GM12878 (cell line): ENCODE measurements around the gene ARHGAP27. TPM values are rescaled to one million over a fixed set of nuclear protein-coding genes. Genes with fewer than 3 reads are reported as not detected.

Source experiments
- ATAC-seq: fragments of 200-7000 bp; cut with Tn5 transposase; 3 replicates; pipeline ENCODE4 v1.9.1; 2020; ENCODE audit warnings: mild to moderate bottlenecking, moderate library complexity
- BruUV-seq: library from RNA; stranded (reverse); fragments of 400-500 nt; replicated peaks from 2 replicates; lab custom pipeline; 2021; lab: Mats Ljungman, UMichigan
- CTCF ChIA-PET: fragments of 300-600 bp; sonication (Branson Sonifier 250); formaldehyde crosslinking; extraction: SDS; loops from one replicate; lab custom pipeline; 2021; ENCODE audit warnings: inconsistent platforms; lab: Yijun Ruan, JAX
- POLR2A ChIA-PET: fragments of 350-600 bp; formaldehyde crosslinking; extraction: SDS; loops from one replicate; lab custom pipeline; 2021; ENCODE audit warnings: inconsistent platforms; lab: Charles Lee
- RAD21 ChIA-PET: fragments of 300-600 bp; sonication (Branson Sonifier 250); formaldehyde crosslinking; loops from one replicate; lab custom pipeline; 2023; ENCODE audit warnings: antibody characterized with exemption; ENCODE audit not compliant: unreplicated experiment; lab: Charles Lee
- SMC1A ChIA-PET: fragments of 300-600 bp; sonication (Branson Sonifier 250); formaldehyde crosslinking; loops from one replicate; lab custom pipeline; 2023; ENCODE audit not compliant: unreplicated experiment, uncharacterized antibody; lab: Charles Lee
- DNase-seq: peaks from one replicate; pipeline ENCODE4 v3.0.0-alpha.2; 2011; ENCODE audit warnings: low read depth, low spot score
- FAIRE-seq: peaks from 3 replicates; lab custom pipeline; 2011; peaks lifted over from hg19 to GRCh38; lab: Jason Lieb, UNC
- H2AFZ ChIP-seq: 2 replicates; pipeline ENCODE4 v1.6.0; 2011; ENCODE audit warnings: low read depth, low read length, control low read depth; ENCODE audit not compliant: control insufficient read depth
- H3K27ac ChIP-seq: 2 replicates; pipeline ENCODE4 v1.5.1; 2011; ENCODE audit warnings: control low read depth; ENCODE audit not compliant: control insufficient read depth, insufficient read depth
- H3K27me3 ChIP-seq, 2 experiments: replicated peaks in 1 of 2; 2 replicates each; pipeline versions ENCODE4 v1.6.0 to v1.6.1; 2011; ENCODE audit warnings: low read length in 1 of 2; ENCODE audit not compliant: control insufficient read depth in 2 of 2, insufficient read depth in 2 of 2
- H3K36me3 ChIP-seq, 2 experiments: 2 replicates each; pipeline ENCODE4 v1.5.1; 2011; ENCODE audit warnings: low read length in 1 of 2; ENCODE audit not compliant: control insufficient read depth in 2 of 2, insufficient read depth in 2 of 2
- H3K4me1 ChIP-seq: 2 replicates; pipeline ENCODE4 v1.6.1; 2011; ENCODE audit warnings: mild to moderate bottlenecking, low read length, moderate library complexity, mixed read lengths; ENCODE audit not compliant: control insufficient read depth, insufficient read depth
- H3K4me2 ChIP-seq: 2 replicates; pipeline ENCODE4 v1.6.0; 2011; ENCODE audit warnings: control low read depth; ENCODE audit not compliant: control insufficient read depth, insufficient read depth
- H3K4me3 ChIP-seq: fragments of 200-600 bp; sonication (generic); 2 replicates; pipeline ENCODE4 v1.5.1; 2016
- H3K79me2 ChIP-seq: 2 replicates; pipeline ENCODE4 v1.6.0; 2011; ENCODE audit warnings: low read length; ENCODE audit not compliant: control insufficient read depth, insufficient read depth
- H3K9ac ChIP-seq: 2 replicates; pipeline ENCODE4 v1.8.0; 2011; ENCODE audit warnings: low read length, control low read depth, mixed read lengths; ENCODE audit not compliant: control insufficient read depth, insufficient read depth
- H3K9me3 ChIP-seq: replicated peaks from 3 replicates; pipeline ENCODE4 v1.5.1; 2011; ENCODE audit warnings: mild to moderate bottlenecking, low read length; ENCODE audit not compliant: control insufficient read depth, insufficient read depth
- H4K20me1 ChIP-seq: 2 replicates; pipeline ENCODE4 v1.6.0; 2011; ENCODE audit not compliant: control insufficient read depth, insufficient read depth
- BCL11A ChIP-seq: IDR thresholded peaks from 2 replicates; pipeline ENCODE4 v1.6.1; 2011; ENCODE audit warnings: low read depth, low read length
- CBX5 ChIP-seq: sonication (generic); IDR thresholded peaks from 2 replicates; pipeline ENCODE4 v1.6.1; 2016; ENCODE audit warnings: low read depth, moderate library complexity, mild to moderate bottlenecking, inconsistent platforms
- CHD1 ChIP-seq: IDR thresholded peaks from 2 replicates; pipeline ENCODE4 v1.6.1; 2012; ENCODE audit warnings: low read depth, low read length, improper control_type of control experiment
- EP300 ChIP-seq, 2 experiments: fragments of 150-350 bp in 1 of 2; IDR thresholded peaks; 2 replicates each; pipeline ENCODE4 v1.6.1; 2011 to 2012; ENCODE audit warnings: low read depth in 2 of 2, low read length in 2 of 2, borderline replicate concordance in 1 of 2, improper control_type of control experiment in 1 of 2, inconsistent platforms in 1 of 2; ENCODE audit not compliant: control insufficient read depth in 1 of 2
- KAT2A ChIP-seq: conservative IDR thresholded peaks from 2 replicates; pipeline ENCODE4 v1.6.1; 2011; ENCODE audit warnings: low read depth, low read length; ENCODE audit not compliant: control insufficient read depth
- PML ChIP-seq: IDR thresholded peaks from 2 replicates; pipeline ENCODE4 v1.6.1; 2012; ENCODE audit warnings: low read length, inconsistent platforms
- SREBF1 ChIP-seq: IDR thresholded peaks from 2 replicates; pipeline ENCODE4 v1.6.1; 2012; ENCODE audit warnings: mild to moderate bottlenecking, low read length
- WGBS: methylation state at CpG from one replicate; pipeline ENCODE4 v1.1.6; 2016; ENCODE audit warnings: low lambda C conversion rate; ENCODE audit not compliant: insufficient replicate concordance, insufficient coverage; ENCODE audit errors: missing lambda C conversion rate; 5-methylcytosine and 5-hydroxymethylcytosine counted together
- in situ Hi-C: fragments of 300-500 bp; cut with MboI; formaldehyde crosslinking; loops from 9 replicates; pipeline ENCODE4 v1.14.3; 2018; ENCODE audit warnings: mixed read lengths
- intact Hi-C: fragments of 100-400 bp; cut with micrococcal nuclease; formaldehyde crosslinking; loops from one replicate; pipeline ENCODE4 v1.14.2; 2022; ENCODE audit not compliant: unreplicated experiment
- polyA plus RNA-seq, 11 experiments: library from polyadenylated mRNA; depleted of rRNA in 4 of 11; unstranded in 6 of 11; stranded (reverse) in 5 of 11; fragments of >200 nt; fragmentation: Nextera tagmentation in 4 of 11; fragmentation: Illumina TruSeq in 1 of 11; extraction: Ambion mirVana in 4 of 11; extraction: Trizol in 1 of 11; gene quantifications; 1 replicate in 1 of 11; 2 replicates in 10 of 11; pipeline versions ENCODE4 v1.2.1 to v1.2.3, GENCODE V29; 2011 to 2016; ENCODE audit warnings: inconsistent platforms in 2 of 11, missing spikeins in 2 of 11, low read depth in 1 of 11
- total RNA-seq, 4 experiments: library from RNA; depleted of rRNA in 3 of 4; stranded (reverse); fragments of >200 nt in 3 of 4; fragmentation: Illumina TruSeq in 1 of 4; extraction: Trizol in 1 of 4; gene quantifications; 2 replicates each; pipeline versions ENCODE4 v1.2.1 to v1.2.3, GENCODE V29; 2013 to 2021
- TF ChIP-seq, protein P1 (sequence below): IDR thresholded peaks from 2 replicates; pipeline ENCODE4 v1.6.1; 2011; ENCODE audit warnings: low read depth, mild to moderate bottlenecking, low read length, moderate library complexity, borderline replicate concordance; ENCODE audit errors: extremely low read depth
- TF ChIP-seq, protein P2 (sequence below): IDR thresholded peaks from 2 replicates; pipeline ENCODE4 v1.6.1; 2011; ENCODE audit warnings: borderline replicate concordance, low read depth, mild to moderate bottlenecking, moderate library complexity, low read length; ENCODE audit not compliant: insufficient read depth, poor library complexity, severe bottlenecking

Gene ARHGAP27
- total and polyA plus RNA-seq, 10 of the 15 experiments (the other 5 are each of a cell fraction or from before 2014, with no cell fraction given): 0.64 to 45.7 (median 17.7) TPM

DNA sequence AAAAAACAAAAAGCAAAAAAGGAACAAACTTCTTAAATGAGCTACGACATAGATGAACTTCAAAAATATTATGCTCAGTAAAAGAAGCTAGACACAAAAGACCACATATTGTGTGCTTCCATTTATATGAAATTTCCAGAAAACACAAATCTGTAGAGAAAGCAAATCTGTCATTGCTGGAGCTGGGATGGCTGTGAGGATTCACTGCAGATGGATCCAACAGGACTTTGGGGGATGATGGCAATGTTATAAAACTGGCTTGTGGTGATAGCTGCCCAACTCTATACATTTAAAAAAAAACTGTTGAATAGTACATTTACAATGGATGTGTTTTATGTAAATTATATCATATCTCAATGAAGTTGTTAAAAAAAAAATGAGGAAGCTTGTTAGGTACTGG, 63.2 kb downstream of the ARHGAP27 start:
- Histone ChIP-seq H3K36me3 (no peaks in the 10 kb centered on the region), H2AFZ (no peak overlapping the region), H3K4me1 (peaks cover 37% of the 10 kb centered on the region), H3K4me2 (no peak overlapping the region), H3K9me3 (no peaks in the 10 kb centered on the region), H3K27ac (no peak overlapping the region), H3K4me3 (no peak overlapping the region), H3K9ac (no peak overlapping the region), H3K27me3 (no peaks in the 10 kb centered on the region), H4K20me1 (no peaks in the 10 kb centered on the region), H3K79me2 (no peaks in the 10 kb centered on the region)
- FAIRE-seq (no peak), ATAC-seq (no peak), DNase-seq (no peak)
- BruUV-seq: no TSS peak
- ChIA-PET POLR2A (interaction anchor here (0.7 to 1.2 kb wide), 6 partner anchors 11 to 341 kb away, joined by 3 to 4 read pairs (median 3); partner anchors contain the start of gene MAP3K14), SMC1A (interaction anchor here (0.8 to 6.9 kb wide), 4 partner anchors 11 to 143 kb away, joined by 4 to 47 read pairs (median 18); no protein-coding TSS in a partner anchor), RAD21 (interaction anchor here (0.6 to 1.4 kb wide), 3 partner anchors 49 to 92 kb away, joined by 4 read pairs; partner anchors contain the start of gene MAP3K14), CTCF (interaction anchor here (0.7 to 2.9 kb wide), 8 partner anchors 8 to 172 kb away, joined by 3 to 14 read pairs (median 4); no protein-coding TSS in a partner anchor)
- TF ChIP-seq CBX5 (no peak), KAT2A (no peak), EP300 (IDR thresholded peaks at IDR 0.05; ENCODE audit: borderline replicate concordance in 1 of 2, control insufficient read depth in 1 of 2, low read depth in 2 of 2, low read length in 2 of 2) (no peak), PML (no peak), CHD1 (no peak), BCL11A (no peak), SREBF1 (no peak)
- TF ChIP-seq, protein P1, sequence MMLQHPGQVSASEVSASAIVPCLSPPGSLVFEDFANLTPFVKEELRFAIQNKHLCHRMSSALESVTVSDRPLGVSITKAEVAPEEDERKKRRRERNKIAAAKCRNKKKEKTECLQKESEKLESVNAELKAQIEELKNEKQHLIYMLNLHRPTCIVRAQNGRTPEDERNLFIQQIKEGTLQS: no peak
- TF ChIP-seq, protein P2, sequence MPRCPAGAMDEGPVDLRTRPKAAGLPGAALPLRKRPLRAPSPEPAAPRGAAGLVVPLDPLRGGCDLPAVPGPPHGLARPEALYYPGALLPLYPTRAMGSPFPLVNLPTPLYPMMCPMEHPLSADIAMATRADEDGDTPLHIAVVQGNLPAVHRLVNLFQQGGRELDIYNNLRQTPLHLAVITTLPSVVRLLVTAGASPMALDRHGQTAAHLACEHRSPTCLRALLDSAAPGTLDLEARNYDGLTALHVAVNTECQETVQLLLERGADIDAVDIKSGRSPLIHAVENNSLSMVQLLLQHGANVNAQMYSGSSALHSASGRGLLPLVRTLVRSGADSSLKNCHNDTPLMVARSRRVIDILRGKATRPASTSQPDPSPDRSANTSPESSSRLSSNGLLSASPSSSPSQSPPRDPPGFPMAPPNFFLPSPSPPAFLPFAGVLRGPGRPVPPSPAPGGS: no peak
- intact Hi-C loops (no loop called here), in situ Hi-C loops (no loop called here)
- WGBS: 81% methylated on average over 1 of the region's 1 CpG
